ENCODE measurements around the gene TRPC1.
"Not testable (repeated sequence)": the region's sequence is repeated elsewhere in the genome, so short reads cannot be mapped to it uniquely, and the experiment has no call there.

Gene TRPC1

GRCh38 chr3:142723968-142724681 lies at the start of gene TRPC1:
Gene TRPC1 (plus strand): TSS chr3:142724034. CDS start chr3:142724560, 526 bp downstream.
- DNase-seq, result peak; percentile 51

- DNase-seq, result no peak
These were observed 47.7 kb upstream of the TRPC1 start for GRCh38 chr3:142676151-142676550.

GRCh38 chr3:142680710-142681109 lies 43.1 kb upstream of the TRPC1 start:
- DNase-seq, result no peak

- DNase-seq, result no peak
These were observed 33.2 kb upstream of the TRPC1 start for GRCh38 chr3:142690613-142691012.

GRCh38 chr3:142691527-142691926 lies 32.3 kb upstream of the TRPC1 start:
- DNase-seq, result no peak

GRCh38 chr3:142693136-142693853 lies 30.5 kb upstream of the TRPC1 start:
- no peak for DNase-seq

- DNase-seq, result no peak
These were observed 29.6 kb upstream of the TRPC1 start for GRCh38 chr3:142694225-142694624.

GRCh38 chr3:142705198-142705597 lies 18.6 kb upstream of the TRPC1 start:
- no peak for DNase-seq

GRCh38 chr3:142706321-142707127 lies 17.3 kb upstream of the TRPC1 start:
- DNase-seq, result no peak

- DNase-seq, result no peak
These were observed 14.6 kb upstream of the TRPC1 start for GRCh38 chr3:142709207-142709606.

GRCh38 chr3:142714882-142715281 lies 9.0 kb upstream of the TRPC1 start:
- DNase-seq, result not testable (repeated sequence)

- no peak for DNase-seq
These were observed 7.7 kb upstream of the TRPC1 start for GRCh38 chr3:142716102-142716501.

GRCh38 chr3:142723665-142723967 lies 218 bp upstream of the TRPC1 start:
- no peak for DNase-seq

GRCh38 chr3:142724682-142725356 lies 985 bp downstream of the TRPC1 start:
- DNase-seq, result no peak

- no peak for DNase-seq
These were observed 1.5 kb downstream of the TRPC1 start for GRCh38 chr3:142725357-142725739.

GRCh38 chr3:142726017-142726416 lies 2.2 kb downstream of the TRPC1 start:
- DNase-seq, result no peak

GRCh38 chr3:142732066-142732465 lies 8.2 kb downstream of the TRPC1 start:
- DNase-seq, result no peak

- no peak for DNase-seq
These were observed 11.0 kb downstream of the TRPC1 start for GRCh38 chr3:142734834-142735233.

GRCh38 chr3:142735462-142735861 lies 11.6 kb downstream of the TRPC1 start:
- DNase-seq, result no peak

- DNase-seq, result no peak
These were observed 14.6 kb downstream of the TRPC1 start for GRCh38 chr3:142738396-142738795.

GRCh38 chr3:142746646-142747045 lies 22.8 kb downstream of the TRPC1 start:
- no peak for DNase-seq

- not testable (repeated sequence) for DNase-seq
These were observed 26.7 kb downstream of the TRPC1 start for GRCh38 chr3:142750531-142750930.

- DNase-seq, result not testable (repeated sequence)
These were observed 28.8 kb downstream of the TRPC1 start for GRCh38 chr3:142752605-142753004.
